Measurements from ENCODE around the gene FANCE.

FANCE gene

GRCh38 chr6:35452183-35453090, at the start of gene FANCE:
TSS of gene FANCE (plus strand) at chr6:35452338. CDS start at chr6:35452546, 208 bp downstream.
- H3K4me3 ChIP-seq (ENCODE audit: low read length): peak within 1 kb of the TSS; percentile 58
- peak; percentile 45 for DNase-seq (ENCODE audit: low read depth)
- no peak for TF ChIP-seq CTCF (conservative IDR thresholded peaks at IDR 0.05; ENCODE audit: low read depth, low read length)

- H3K4me3 ChIP-seq (ENCODE audit: low read length): no peak overlapping the region
- DNase-seq (ENCODE audit: low read depth): no peak
- no peak for TF ChIP-seq CTCF (conservative IDR thresholded peaks at IDR 0.05; ENCODE audit: low read depth, low read length)
Observed at GRCh38 chr6:35402856-35403191, 49.3 kb upstream of the FANCE start.

GRCh38 chr6:35403544-35404442, 48.3 kb upstream of the FANCE start:
- no peak for DNase-seq (ENCODE audit: low read depth)
- no peak overlapping the region for H3K4me3 ChIP-seq (ENCODE audit: low read length)
- TF ChIP-seq CTCF (conservative IDR thresholded peaks at IDR 0.05; ENCODE audit: low read depth, low read length): no peak

- H3K4me3 ChIP-seq (ENCODE audit: low read length): no peak overlapping the region
- DNase-seq (ENCODE audit: low read depth): no peak
- TF ChIP-seq CTCF (conservative IDR thresholded peaks at IDR 0.05; ENCODE audit: low read depth, low read length): no peak
Observed at GRCh38 chr6:35406711-35407485, 45.2 kb upstream of the FANCE start.

- H3K4me3 ChIP-seq (ENCODE audit: low read length): no peak overlapping the region
- TF ChIP-seq CTCF (conservative IDR thresholded peaks at IDR 0.05; ENCODE audit: low read depth, low read length): no peak
- DNase-seq (ENCODE audit: low read depth): no peak
Observed at GRCh38 chr6:35409245-35409644, 42.9 kb upstream of the FANCE start.

GRCh38 chr6:35410131-35410530, 42.0 kb upstream of the FANCE start:
- TF ChIP-seq CTCF (conservative IDR thresholded peaks at IDR 0.05; ENCODE audit: low read depth, low read length): no peak
- DNase-seq (ENCODE audit: low read depth): no peak
- no peak overlapping the region for H3K4me3 ChIP-seq (ENCODE audit: low read length)

Data from retinal pigment epithelial cell (primary cell).